Activated naive CD8-positive, alpha-beta T cell treated with anti-CD3 and anti-CD28 coated beads, Interleukin-2, amount 50 U/mL, for 24 hours (primary cell): ENCODE measurements around the gene UNC5B.
A peak's percentile ranks its signal among the peaks of the same experiment; 100 is the strongest.

Experiments used
- ATAC-seq: fragments of 150-1000 bp; cut with Tn5 transposase; one replicate; pipeline ENCODE4 v1.10.0; 2021
- DNase-seq: peaks from one replicate; pipeline ENCODE4 v3.0.0; 2021
- H3K27ac Mint-ChIP-seq: one replicate; pipeline ENCODE4 v1.8.0; 2021; ENCODE audit warnings: mild to moderate bottlenecking, mixed read lengths
- H3K27me3 Mint-ChIP-seq: one replicate; pipeline ENCODE4 v1.8.0; 2021; ENCODE audit warnings: mixed read lengths
- H3K36me3 Mint-ChIP-seq: one replicate; pipeline ENCODE4 v1.8.0; 2021; ENCODE audit warnings: low read depth, mixed read lengths
- H3K4me1 Mint-ChIP-seq: one replicate; pipeline ENCODE4 v1.8.0; 2021; ENCODE audit warnings: mixed read lengths
- H3K4me3 Mint-ChIP-seq: one replicate; pipeline ENCODE4 v1.8.0; 2021; ENCODE audit warnings: mild to moderate bottlenecking, moderate library complexity, mixed read lengths
- H3K9me3 Mint-ChIP-seq: one replicate; pipeline ENCODE4 v1.8.0; 2021; ENCODE audit warnings: mixed read lengths

UNC5B gene

DNA sequence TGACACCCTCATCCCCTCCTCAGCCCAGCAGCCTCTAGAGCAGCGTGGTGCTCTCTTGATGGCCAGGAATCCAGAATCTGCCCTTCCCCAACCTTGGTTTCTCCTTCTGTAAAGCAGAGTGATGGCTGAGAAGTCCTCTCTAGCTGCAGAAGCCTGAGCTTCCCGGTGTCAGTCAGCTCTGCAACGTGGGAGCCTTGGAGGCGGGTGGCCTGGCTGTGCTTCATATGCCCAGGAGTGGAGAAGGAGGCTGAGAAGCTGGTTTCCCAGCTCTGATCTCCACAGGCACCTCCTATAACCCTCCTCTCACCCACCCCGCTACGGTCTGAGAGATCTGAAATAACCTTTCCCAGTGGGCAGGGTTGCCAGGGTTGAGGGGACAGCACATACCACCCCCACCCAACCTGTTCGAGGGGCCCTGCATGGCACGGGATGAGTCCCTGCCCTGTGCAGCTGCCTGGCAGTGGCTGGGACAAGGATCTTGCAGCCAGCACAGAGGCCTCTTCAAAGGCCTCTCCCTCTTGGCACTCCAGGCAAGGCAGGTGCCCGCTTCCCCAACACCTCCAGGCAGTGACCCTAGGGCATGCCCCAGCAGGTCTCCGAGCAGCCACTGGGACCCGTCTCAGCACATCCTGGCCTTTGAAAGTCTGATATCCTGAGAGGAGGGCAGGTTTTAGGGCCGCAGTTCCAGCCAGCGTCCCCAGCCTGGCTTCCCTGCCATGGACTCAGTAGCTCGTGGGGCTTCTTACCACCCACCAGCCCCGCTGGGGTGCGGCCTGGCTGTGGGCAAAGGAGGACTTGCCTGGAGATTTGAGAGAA, 88.4 kb downstream of the UNC5B start:
- DNase-seq = no peak
- Mint-ChIP-seq H3K9me3 (no peaks in the 10 kb centered on the region), H3K4me3 (no peak overlapping the region), H3K27me3 (no peaks in the 10 kb centered on the region), H3K4me1 (peaks cover 6% of the 10 kb centered on the region), H3K36me3 (no peaks in the 10 kb centered on the region), H3K27ac (no peak overlapping the region)
- ATAC-seq = no peak

DNA sequence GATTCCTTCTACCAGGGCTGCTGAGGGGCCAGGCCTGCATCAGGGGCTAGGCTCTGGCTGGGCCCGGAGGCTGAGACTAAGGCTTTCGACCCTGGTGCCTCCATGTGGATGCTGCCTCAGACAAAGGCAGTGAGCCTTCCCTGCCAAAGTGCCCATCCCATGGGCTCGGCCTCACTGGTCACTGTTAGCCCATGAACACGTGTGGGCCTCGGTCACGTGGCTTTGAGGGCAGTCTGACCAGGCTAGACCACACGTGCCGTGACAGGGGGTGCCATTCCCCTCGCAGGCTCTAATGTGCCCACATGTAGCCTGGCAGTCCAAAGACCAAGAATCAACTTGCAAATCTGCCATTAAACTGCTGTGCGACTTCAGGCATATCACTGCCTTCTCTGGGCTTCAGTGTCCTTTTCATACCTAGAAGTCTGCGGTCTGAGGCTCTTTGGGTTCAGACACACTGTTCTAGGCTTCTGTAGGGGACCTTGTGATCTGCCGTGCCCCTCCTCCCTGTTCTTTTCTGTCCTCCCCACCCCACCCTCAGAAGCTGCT, 89.1 kb downstream of the UNC5B start:
- ATAC-seq (no peak), DNase-seq (no peak)
- H3K36me3 Mint-ChIP-seq = no peaks in the 10 kb centered on the region
- no peaks in the 10 kb centered on the region for H3K27me3 Mint-ChIP-seq
- H3K27ac Mint-ChIP-seq = no peak overlapping the region
- no peak overlapping the region for H3K4me3 Mint-ChIP-seq
- H3K9me3 Mint-ChIP-seq = no peaks in the 10 kb centered on the region
- H3K4me1 Mint-ChIP-seq = peaks cover 6% of the 10 kb centered on the region

DNA sequence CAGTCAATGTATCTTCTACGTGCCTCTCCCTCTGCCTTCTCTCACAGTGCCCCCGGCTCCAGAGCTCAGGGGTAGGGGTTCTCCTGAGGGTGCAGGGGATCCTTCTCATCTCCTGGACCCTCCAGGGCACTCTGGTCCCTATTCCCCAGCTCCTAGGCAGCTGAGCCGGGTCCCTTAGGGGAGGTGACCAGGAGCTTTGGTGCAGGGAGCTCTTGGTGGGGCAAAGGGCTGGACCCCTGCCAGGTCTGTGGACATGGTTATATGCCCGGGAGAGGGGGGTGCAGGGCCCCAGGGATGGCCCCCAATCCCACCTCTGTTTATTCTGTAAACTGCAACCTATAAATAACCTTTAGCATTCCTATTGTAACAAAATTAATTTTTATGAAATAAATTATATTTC, 90.1 kb downstream of the UNC5B start:
- peaks cover 6% of the 10 kb centered on the region for H3K4me1 Mint-ChIP-seq
- no peaks in the 10 kb centered on the region for H3K36me3 Mint-ChIP-seq
- no peak overlapping the region for H3K27ac Mint-ChIP-seq
- DNase-seq (no peak), ATAC-seq (no peak)
- no peaks in the 10 kb centered on the region for H3K27me3 Mint-ChIP-seq
- H3K4me3 Mint-ChIP-seq = no peak overlapping the region
- no peaks in the 10 kb centered on the region for H3K9me3 Mint-ChIP-seq

DNA sequence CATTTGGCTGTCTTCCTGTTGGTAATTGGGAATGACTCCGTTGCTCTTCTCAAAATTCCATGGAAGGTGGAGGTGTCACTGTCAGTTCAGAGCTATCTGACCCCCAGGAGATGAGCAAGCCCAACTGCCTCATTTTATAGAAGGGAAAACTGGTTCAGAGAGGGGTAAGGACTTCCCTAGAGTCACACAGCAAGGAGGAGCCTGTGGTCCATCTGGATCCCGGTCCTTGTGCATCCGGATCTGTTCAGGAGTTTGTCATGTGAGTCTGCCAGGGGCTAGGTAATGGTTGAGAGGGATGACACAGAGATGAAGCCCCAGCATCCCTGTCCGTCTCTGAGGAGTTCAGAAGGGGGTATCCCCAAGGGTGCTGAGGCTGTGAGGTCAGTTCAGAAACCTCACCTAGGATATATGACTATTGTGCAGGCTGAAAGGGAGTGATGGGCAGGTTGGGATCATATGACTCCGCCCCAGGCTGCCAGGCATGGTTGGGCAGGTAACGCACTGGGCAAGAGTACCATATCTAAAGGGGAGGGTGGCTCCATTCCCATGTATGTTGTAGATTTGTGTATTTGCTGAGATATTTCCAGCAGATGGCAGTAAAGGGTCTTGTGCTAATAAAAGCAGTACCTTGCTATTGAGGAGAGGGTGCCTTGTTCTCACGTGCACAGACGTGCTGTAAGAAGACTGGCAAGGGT, 90.7 kb downstream of the UNC5B start:
- no peaks in the 10 kb centered on the region for H3K9me3 Mint-ChIP-seq
- no peaks in the 10 kb centered on the region for H3K27me3 Mint-ChIP-seq
- H3K4me3 Mint-ChIP-seq = no peak overlapping the region
- DNase-seq (no peak), ATAC-seq (peak; percentile 35)
- H3K4me1 Mint-ChIP-seq = peaks cover 6% of the 10 kb centered on the region
- H3K27ac Mint-ChIP-seq = no peak overlapping the region
- no peaks in the 10 kb centered on the region for H3K36me3 Mint-ChIP-seq

DNA sequence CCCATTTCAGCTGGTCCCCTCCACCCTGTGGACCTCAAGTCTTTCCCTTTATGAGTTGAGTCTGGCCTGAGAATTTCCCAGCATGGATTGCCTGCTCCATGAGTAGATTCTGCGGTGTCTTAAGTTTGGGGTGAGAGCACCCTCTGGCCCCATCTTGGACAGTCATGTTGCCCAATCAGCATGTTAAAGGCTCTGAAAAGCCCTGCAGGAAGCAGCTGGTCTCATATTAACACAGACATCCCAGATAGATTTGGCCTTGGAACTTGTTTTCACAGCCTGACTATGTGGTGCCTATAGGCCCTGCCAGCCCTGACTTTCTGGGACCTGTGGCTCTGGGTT, 91.2 kb downstream of the UNC5B start:
- H3K27ac Mint-ChIP-seq = no peak overlapping the region

DNA sequence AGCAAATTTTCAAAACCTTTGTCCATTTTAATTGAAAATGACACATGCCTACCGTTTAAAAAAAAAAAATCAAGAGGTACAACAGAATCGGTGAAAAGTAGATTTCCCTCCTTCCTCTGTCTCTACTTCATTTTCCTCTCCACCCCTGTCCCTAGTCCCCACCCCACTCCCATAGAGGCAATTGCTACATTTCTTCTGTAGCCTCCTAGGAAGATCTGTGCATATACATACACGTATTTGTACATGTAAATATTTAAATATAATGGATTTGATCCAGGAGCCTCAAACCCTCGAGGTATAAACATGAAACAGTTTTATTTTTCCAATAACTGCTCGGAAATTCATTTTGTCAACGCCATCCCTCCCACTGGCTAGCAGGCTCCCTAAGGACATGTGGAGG, 92.5 kb downstream of the UNC5B start:
- H3K27ac Mint-ChIP-seq = no peak overlapping the region
- no peaks in the 10 kb centered on the region for H3K9me3 Mint-ChIP-seq
- no peaks in the 10 kb centered on the region for H3K36me3 Mint-ChIP-seq
- H3K4me1 Mint-ChIP-seq = no peaks in the 10 kb centered on the region
- no peaks in the 10 kb centered on the region for H3K27me3 Mint-ChIP-seq
- DNase-seq = no peak
- H3K4me3 Mint-ChIP-seq = no peak overlapping the region
- ATAC-seq = no peak

More for the DNA sequence above, 91.2 kb downstream of the UNC5B start:
- DNase-seq (no peak), ATAC-seq (no peak)
- Mint-ChIP-seq H3K4me1 (peaks cover 6% of the 10 kb centered on the region), H3K27me3 (no peaks in the 10 kb centered on the region), H3K9me3 (no peaks in the 10 kb centered on the region), H3K4me3 (no peak overlapping the region), H3K36me3 (no peaks in the 10 kb centered on the region)

DNA sequence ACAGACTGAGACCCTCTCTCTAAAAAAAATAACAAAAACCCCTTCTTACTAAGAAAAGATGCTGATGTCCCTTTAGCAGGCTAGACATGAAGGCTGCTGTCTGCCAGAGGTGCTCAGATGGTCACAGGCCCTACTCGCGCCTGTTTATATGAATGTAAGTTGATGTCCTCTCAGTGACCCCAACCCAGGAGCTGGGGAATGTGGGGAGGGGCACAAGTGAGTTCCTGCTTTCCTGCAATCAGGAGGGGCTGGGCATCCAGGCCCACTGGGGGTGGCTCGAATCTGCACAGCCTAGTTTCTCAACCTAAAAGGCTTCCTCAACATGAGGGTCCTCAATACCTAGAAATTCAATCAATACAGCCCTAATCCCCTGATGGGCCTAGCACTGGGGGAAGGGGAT, 94.6 kb downstream of the UNC5B start:
- Mint-ChIP-seq H3K4me3 (no peak overlapping the region), H3K9me3 (no peaks in the 10 kb centered on the region), H3K27ac (no peak overlapping the region), H3K36me3 (no peaks in the 10 kb centered on the region), H3K4me1 (no peaks in the 10 kb centered on the region), H3K27me3 (peaks cover 12% of the 10 kb centered on the region)
- ATAC-seq (no peak), DNase-seq (no peak)

DNA sequence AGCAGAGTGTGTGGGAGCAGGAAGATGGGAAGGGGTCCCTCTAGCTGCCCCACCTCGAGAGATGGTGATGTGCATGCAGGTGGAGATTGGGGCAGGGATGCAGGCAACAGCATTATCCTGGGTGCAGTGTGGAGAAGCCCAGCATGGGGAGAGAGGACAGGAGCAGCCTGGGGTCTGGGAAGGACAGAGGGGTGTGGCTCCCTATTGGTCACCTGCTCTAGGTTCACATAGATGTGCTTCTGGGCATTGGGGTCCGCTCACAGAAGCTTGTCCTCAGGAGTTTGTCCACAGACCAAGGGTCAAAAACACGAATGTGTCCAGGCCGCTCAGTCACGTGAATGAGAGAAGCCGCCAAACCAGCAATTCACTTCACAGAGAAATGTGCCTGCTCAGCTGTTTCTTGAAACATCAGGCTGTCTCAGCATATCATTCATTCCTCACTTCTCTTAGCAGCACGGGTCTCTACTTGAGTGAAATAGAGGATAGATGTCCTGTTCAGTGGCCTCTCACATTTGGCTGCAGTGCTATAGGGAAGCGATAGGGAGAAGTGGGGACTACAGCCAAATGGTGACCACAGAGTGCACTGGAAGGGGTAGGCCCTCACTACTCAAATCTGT, 95.2 kb downstream of the UNC5B start:
- ATAC-seq (no peak), DNase-seq (no peak)
- Mint-ChIP-seq H3K4me1 (no peaks in the 10 kb centered on the region), H3K27me3 (peaks cover 14% of the 10 kb centered on the region), H3K9me3 (no peaks in the 10 kb centered on the region), H3K27ac (no peak overlapping the region), H3K36me3 (no peaks in the 10 kb centered on the region), H3K4me3 (no peak overlapping the region)

DNA sequence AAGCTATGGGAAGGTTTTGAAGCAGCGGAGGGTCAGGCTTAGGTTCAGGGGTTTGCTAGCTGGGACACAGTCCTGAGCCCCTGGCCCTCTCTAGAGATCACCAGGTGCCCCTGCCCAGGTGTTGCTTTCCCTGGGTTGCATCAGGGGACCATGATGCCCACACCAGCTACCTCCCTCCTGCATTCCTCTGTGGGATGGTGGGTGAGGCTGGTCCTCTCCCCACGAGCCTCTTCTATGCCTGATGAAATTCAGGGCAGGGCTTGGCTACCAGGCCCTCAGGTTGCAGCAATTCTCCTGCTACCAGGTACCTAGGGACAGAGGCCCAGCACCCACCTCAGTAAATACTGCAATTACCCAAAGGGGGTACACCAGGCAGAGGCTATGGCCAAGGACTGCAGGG, 95.9 kb downstream of the UNC5B start:
- Mint-ChIP-seq H3K4me3 (no peak overlapping the region), H3K4me1 (no peaks in the 10 kb centered on the region), H3K27ac (no peak overlapping the region), H3K27me3 (peaks cover 14% of the 10 kb centered on the region), H3K36me3 (no peaks in the 10 kb centered on the region), H3K9me3 (no peaks in the 10 kb centered on the region)
- DNase-seq (no peak), ATAC-seq (no peak)

DNA sequence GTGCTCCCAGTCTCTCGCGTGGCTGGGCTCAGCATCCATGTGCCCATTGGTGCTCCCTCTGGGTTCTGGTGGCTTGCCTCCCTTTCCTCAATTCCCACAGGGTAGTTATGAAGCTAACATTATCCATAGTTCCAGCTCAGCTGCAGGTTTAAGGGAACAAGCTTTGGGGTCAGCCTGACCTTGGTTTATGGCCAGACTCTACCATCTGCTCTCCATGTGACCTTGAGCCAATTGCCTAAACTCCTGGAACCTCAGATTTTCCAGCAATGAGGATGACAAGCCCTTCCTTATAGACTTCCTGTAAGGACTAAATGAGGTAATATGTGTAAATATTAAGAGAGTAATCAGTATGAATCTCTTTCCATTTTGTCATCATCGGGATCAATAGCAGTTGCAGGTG, 96.6 kb downstream of the UNC5B start:
- no peaks in the 10 kb centered on the region for H3K9me3 Mint-ChIP-seq
- no peaks in the 10 kb centered on the region for H3K4me1 Mint-ChIP-seq
- peaks cover 17% of the 10 kb centered on the region for H3K27me3 Mint-ChIP-seq
- H3K36me3 Mint-ChIP-seq = no peaks in the 10 kb centered on the region
- ATAC-seq (no peak), DNase-seq (no peak)
- no peak overlapping the region for H3K4me3 Mint-ChIP-seq
- H3K27ac Mint-ChIP-seq = no peak overlapping the region

DNA sequence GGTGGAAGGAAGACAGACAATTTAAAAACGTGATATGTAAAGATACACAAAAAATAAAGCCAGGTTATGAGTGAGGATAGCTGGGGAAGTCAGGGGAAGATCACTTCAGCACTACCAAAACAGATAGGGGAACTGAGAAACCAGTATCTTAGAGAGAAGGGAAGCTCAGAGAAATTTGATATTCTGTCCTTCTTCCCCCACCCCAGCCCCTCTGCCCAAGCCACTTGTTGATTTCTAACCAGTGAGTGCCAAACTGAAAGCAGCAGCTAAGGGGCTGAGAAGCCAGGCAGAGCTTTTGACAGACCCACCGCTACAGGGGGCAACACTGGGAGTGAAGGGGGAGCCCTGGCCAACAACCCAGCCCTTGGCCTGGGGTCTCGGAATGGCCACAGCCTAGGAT, 97.5 kb downstream of the UNC5B start:
- Mint-ChIP-seq H3K27ac (no peak overlapping the region), H3K4me1 (peaks cover 4% of the 10 kb centered on the region), H3K27me3 (peaks cover 17% of the 10 kb centered on the region), H3K36me3 (no peaks in the 10 kb centered on the region), H3K9me3 (no peaks in the 10 kb centered on the region), H3K4me3 (no peak overlapping the region)
- DNase-seq (no peak), ATAC-seq (no peak)

DNA sequence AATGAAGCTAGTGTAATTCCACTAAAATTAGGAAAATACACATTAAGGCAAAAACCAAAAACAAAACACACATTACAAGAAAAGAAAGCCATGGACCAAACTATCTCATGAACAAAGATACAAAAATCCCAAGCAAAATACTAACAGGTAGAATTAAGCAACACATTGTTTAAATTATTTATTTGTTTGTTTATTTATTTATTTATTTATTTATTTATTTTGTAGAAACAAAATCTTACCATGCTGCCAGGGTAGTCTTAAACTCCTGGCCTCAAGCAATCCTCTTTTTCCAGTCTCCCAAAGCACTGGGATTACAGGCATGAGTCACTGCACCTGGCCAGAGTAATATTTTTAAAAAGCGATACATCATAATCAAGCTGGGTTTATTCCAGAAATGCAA, 99.8 kb downstream of the UNC5B start:
- H3K9me3 Mint-ChIP-seq = no peaks in the 10 kb centered on the region
- peaks cover 21% of the 10 kb centered on the region for H3K4me1 Mint-ChIP-seq
- ATAC-seq (no peak), DNase-seq (no peak)
- H3K27ac Mint-ChIP-seq = no peak overlapping the region
- no peak overlapping the region for H3K4me3 Mint-ChIP-seq
- H3K27me3 Mint-ChIP-seq = peaks cover 19% of the 10 kb centered on the region
- no peaks in the 10 kb centered on the region for H3K36me3 Mint-ChIP-seq

DNA sequence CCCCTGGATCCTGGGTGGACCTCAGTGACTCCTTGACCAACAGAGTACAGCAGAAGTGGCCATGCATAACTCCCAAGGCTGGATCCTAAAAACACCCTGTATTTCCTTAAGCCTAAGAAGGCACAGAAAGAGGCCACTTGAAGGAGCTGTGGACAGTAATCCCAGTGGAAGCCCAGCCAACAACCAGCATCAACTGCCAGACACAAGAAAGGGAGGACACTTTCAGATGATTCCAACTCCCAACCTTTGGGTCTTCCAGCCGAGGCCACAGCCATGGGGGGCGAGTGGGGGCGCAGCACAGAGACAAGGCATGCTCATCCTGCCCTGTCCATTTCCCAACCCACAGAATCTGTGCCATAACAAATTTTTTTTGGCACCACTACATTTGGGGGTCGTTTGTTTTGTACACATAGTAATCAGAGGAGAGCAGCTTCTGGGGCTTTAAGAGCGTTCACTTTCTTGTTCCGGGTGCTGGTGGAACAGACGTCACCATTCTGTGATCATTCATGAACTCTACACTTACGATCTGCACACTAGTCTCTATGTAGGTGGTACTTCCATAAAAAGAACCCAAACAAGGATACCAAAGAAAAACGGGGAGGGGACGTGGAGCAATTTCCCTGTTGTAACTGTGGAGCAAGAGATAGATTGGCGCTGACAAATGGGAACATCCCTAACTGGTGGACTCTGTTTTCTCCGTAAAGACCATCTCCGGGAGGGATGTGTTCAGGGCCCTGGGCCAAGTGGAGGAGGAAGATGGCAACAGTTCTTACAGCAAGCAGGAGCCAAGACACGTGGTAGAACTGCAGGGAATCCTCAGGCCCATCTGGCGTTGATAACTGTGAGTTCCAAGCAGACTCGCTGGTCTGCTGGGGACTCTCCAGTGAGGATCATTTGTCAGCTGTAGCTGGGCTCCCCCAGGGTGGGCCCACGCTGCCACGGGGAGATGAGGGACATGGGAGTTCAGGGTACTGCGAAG, 100.7 kb downstream of the UNC5B start:
- ATAC-seq (no peak), DNase-seq (no peak)
- Mint-ChIP-seq H3K36me3 (no peaks in the 10 kb centered on the region), H3K27me3 (peaks cover 19% of the 10 kb centered on the region), H3K4me3 (no peak overlapping the region), H3K9me3 (no peaks in the 10 kb centered on the region), H3K27ac (no peak overlapping the region), H3K4me1 (peaks cover 28% of the 10 kb centered on the region)

DNA sequence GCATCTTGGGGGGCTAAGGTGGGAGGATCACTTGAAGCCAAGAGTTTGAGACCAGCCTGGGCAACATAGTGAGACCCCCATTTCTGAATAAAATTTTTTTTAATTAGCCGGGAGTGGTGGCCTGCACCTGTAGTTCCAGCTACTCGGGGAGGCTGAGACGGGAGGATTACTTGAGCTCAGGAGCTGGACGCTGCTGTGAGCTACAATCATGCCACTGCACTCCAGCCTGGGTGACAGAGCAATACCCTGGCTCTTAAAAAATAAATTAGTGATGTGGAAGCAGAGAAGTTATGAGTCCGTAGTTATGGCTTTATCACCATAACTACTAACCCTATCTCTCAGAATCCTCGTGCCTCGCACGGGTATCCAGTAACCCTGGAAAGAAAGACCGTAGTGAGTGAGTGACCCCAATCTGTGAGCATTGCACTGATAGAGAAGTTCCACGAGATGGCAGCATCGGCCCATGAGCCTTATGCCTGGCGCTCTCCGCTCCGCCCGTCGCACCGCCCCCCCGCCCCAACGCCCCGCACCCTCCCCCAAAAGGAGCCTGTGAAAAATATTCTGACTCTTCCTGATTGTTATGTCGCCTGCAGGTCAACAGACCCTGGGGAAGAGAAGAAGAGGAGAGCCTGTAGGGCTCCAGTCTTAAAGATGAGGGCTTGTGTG, 101.8 kb downstream of the UNC5B start:
- peaks cover 19% of the 10 kb centered on the region for H3K27me3 Mint-ChIP-seq
- peak; percentile 59 for DNase-seq
- no peaks in the 10 kb centered on the region for H3K9me3 Mint-ChIP-seq
- H3K4me3 Mint-ChIP-seq = no peak overlapping the region
- H3K27ac Mint-ChIP-seq = no peak overlapping the region
- H3K4me1 Mint-ChIP-seq = peaks cover 32% of the 10 kb centered on the region
- no peak for ATAC-seq
- no peaks in the 10 kb centered on the region for H3K36me3 Mint-ChIP-seq
